NCI-H748 treated with DMSO at 0.1 percent for 48 hours (cell line): ENCODE data around the gene SH2D4B.

Experiments used
- DNase-seq: peaks from one replicate; lab custom pipeline; 2025; lab: John Stamatoyannopoulos, UW

SH2D4B gene

GRCh38 chr10:80590585-80591125 lies 53.0 kb downstream of the SH2D4B start:
- DNase-seq, result no peak

DNA sequence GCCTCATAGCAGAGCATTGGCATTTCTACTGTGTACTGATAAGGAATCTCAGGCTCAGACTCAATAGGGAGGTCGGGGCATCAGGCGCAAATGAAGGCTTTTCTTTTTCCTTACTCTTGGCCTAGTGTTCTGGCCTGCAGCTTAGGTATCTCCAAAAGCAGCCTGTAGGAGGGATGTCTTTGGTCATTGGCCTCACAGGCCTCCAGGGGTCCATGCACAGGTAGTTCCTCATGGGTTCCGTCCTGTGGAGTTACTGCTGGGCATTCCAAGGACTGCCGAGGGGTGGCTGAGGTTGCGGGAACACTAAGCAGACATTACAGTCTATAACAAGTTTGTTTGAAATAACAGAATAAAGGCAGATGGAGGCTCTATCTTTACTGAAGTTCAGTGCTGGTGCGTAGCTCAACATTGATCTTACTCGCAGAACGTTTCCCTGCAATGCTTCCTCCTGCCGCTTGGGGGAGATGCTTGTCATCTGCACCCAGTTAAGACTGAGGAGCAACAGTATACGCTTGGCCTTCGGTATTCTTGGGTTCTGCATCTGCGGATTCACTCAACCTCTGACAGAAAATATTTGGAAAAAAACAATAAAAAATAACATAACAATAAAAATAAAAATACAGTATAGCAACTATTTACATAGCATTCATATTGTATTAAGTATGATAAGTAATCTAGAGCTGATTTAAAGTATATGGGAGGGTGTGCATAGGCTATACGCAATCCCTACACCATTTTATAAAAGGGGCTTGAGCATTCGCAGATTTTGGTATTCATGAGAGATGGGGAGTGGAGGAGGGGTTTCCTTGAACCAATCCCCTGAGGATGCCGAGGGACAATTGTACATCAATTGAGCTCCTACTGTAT lies 58.9 kb downstream of the SH2D4B start:
- no peak for DNase-seq

GRCh38 chr10:80598084-80598798 lies 60.5 kb downstream of the SH2D4B start:
- no peak for DNase-seq

GRCh38 chr10:80598951-80599350 lies 61.2 kb downstream of the SH2D4B start:
- no peak for DNase-seq

- no peak for DNase-seq
Measured at GRCh38 chr10:80599424-80599847, 61.7 kb downstream of the SH2D4B start.

DNA sequence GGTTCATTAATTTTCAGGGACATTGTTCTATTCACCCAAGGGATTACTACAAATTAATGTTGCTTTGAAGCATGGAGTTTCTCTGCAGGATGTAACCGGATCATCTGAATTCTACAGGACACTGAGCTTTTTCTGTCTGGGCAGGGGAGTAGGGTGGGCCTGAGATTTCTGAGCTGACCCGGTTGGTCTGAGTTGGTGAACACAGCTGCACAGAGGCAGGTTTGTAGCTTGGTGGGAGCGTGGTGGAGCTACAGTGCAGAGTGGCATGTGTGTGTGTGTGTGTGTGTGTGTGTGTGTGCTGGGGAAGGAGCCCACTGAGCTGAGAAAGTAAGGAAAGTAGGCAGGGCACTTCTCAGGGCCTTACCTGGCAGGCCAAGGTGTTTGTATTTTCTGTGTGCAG lies 62.6 kb downstream of the SH2D4B start:
- no peak for DNase-seq

DNA sequence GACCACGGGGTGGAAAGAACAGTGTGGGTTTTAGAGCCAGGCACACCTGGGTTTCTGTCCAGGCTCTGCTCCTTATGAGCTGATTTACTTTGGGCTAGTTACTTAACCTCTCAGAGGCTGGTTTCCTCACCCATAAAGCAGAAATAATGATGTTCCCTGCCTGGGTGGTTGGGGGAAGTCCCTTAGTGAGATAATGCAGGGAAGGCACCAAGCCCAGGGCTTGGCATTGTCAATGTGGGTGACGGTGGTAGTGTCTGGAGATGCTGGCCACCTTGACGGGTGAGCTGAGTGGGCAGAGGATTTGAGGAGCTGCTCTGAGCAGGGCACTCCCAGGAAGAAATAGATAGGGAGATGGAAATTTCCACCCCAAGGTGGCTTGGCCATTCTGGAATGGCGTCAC lies 65.2 kb downstream of the SH2D4B start:
- DNase-seq, result no peak

- DNase-seq, result no peak
Measured at GRCh38 chr10:80603516-80603915, 65.8 kb downstream of the SH2D4B start.

DNA sequence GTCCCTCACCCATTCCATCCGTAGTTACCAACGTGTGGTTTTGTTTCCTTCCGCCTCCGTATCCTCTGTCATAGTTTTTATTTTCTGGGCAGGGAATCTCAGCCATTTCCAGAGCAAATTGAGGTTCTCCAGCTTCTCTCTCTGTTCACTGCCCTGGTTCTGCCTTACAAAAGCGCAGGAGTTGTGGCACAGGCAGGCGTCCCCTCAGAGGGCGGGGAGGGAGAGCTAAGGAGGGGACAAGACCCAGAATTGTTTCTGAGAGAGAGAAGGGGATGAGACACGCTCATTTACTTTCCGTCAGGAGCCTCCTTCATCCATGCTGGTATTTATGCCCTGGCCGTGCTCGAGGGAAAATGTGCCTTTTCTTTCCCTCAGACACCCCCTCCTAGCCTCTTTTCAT lies 71.0 kb downstream of the SH2D4B start:
- no peak for DNase-seq

DNA sequence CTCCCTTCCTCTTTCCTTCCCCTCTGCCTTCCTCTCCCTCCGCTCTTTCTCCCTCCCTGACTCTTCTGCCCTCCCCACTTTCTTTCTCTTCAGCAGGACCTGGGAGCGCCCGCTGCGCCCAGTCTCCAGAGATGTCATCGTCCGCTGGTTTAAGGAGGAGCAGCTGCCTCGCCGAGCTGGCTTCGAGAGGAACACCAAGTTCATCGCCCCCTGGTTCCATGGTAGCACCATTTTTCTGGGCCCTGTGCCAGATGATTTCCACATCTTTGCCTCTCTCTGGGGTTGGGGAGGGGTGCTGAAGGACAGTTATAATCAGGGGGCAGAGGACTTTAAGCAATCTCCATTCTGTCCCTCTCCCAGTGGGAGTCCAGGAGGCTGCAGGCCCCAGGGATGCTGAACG lies 71.6 kb downstream of the SH2D4B start:
- DNase-seq, result no peak

GRCh38 chr10:80611481-80612185 lies 73.9 kb downstream of the SH2D4B start:
- DNase-seq, result no peak

- DNase-seq, result no peak
Measured at GRCh38 chr10:80612261-80612660, 74.6 kb downstream of the SH2D4B start.

DNA sequence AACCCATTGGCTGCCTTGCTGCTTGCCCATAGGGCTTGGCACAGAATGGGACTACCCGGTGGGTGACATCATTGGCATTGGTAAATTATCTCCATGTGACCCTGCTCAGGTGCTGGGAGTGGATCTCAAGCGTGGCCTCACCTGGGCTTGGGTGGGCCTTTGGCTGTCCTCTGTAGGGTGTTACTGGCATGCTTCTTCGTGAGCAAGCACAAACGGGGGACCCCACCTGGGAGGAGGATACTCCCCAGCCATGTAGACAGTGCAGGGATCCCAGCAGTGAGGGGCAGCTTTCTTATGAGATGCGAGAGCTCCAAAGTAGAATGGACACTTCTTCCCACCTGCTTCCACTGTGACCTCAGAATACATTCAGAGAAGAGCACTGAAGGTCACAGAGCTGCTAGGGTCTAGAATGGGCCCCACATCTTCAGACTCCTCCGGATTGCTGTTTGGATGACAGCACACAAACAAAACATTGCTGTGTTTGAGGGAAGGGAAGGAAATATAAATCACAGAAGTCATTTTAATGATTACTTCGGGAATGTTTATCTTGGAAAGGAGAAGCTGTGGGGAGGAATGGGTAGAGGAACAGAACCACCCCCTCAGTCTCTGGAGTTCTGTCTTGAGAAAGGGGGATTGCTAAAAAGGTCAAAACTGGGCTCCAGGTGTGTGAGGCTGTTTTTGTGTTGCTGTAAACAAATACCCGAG lies 75.9 kb downstream of the SH2D4B start:
- no peak for DNase-seq

DNA sequence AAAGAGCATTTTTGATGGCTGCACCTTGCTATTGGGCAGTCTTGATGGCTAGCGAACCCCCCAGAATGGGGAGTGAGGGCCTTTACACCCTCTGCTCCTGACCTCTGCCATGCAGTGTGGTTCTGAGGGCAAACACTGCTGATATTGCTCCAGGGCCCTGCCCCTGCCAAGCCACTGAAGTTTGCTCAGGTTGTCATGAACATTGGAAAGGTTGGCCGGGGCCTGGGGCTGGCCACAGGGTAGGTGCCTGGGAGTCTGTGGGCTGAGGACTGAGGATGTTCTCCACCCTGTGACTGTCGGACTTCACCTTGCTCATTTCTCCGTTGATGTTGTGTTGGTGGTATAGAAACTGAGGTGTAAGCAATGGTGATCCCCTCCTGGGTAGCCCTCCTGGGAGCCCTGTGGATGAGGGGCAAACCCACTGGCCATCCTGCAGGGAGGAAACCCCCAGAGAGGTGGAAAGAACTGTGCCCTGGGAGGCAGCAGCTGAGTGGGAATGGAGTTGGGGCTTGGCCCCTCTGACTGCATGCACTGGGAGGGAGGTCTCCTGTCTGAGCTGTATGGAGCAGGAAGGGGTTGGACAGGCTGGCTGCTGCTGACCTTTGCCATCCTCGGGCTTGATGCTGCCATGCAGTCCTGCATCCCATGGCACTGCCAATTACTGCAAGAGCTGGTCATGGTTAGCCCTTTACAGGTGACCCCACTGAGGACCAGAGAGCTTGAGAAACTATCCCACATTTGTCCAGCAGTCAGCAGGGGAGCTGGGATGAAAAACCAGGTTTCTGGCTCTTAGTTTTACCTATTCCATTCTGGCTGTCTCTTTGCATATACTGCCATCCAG lies 77.1 kb downstream of the SH2D4B start:
- no peak for DNase-seq

DNA sequence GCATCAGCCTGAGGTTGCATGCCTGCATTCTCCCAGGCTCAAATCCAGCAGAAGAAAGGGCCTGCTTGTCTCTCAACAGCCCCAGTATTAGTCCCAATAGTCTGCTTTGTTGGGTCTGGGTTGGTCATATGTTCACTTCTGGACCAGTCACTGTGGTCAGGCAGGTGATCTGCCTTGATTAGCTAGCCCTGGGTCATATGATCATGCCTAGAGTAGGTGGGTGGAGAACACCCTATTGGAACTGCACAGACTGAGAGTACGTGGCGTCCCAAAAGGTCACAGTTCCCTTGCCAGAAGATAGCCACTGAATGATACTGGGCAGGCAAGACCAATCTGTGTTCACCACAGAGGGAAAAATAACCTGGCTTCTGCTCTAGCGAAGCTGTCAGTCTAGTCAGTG lies 80.1 kb downstream of the SH2D4B start:
- no peak for DNase-seq

DNA sequence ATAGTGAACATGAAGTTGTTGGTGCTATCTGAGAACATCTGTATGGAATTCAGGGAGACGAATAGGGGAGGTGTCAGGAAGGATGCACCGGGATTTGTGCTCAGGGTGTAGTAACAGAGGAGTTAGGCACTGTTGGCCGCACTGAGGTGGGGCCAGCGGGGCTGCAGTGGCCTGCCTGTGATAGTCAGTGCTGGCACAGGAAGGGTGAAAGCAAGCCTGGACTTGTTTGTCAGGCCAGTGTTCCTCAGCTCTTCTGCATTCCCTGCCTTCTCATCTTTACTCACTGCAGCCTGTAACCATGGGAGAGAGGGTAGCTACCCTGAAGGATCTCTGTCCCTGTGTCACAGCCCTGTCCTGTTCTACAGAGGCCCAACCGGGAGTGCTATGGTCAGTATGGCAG lies 81.3 kb downstream of the SH2D4B start:
- no peak for DNase-seq

GRCh38 chr10:80622153-80622552 lies 84.5 kb downstream of the SH2D4B start:
- no peak for DNase-seq

DNA sequence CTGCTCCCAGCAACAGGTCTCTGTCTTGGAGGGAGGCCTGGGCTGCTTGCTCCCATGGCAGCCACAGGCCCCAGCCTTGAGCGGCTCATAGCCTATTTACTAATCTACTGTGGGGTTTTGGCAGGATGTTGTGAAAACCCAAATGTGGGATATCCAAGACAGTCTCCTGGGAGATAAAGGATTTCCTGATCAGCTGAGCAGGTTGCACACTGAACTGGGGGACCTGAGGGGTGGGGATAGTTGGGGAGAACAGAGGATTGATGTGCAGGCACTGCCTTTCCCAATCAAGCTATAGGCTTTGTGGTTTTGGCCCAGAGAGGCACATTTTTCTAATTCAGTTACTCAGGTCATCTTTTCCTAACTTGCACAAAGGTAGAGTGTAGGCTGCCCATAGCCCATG lies 92.6 kb downstream of the SH2D4B start:
- DNase-seq, result no peak

DNA sequence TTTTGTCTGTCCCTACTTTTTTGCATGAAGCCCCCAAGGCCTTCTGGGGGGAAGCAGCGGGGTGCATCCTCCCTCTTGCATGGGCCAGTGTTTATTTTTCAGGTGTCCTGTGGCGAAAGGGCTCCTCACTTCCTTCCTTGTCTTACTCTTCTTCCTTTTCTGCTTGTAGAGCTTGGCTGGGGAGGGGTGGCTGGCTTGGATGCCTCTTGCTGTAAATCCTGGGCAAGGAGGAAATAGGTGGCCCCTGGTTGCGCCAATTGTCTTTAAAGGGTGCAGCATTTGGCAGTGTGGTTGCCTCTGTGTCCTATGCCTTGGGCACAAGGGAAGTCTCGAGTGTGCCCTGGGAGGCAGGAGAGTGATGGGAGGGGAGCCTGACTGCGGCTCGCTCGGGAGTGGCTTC lies 95.0 kb downstream of the SH2D4B start:
- DNase-seq, result no peak

GRCh38 chr10:80633383-80633860 lies 95.7 kb downstream of the SH2D4B start:
- no peak for DNase-seq

- no peak for DNase-seq
Measured at GRCh38 chr10:80633910-80634309, 96.2 kb downstream of the SH2D4B start.
